NB4 (cell line): ENCODE measurements around the gene AFF3.
"Not testable (repeated sequence)": the region's sequence is repeated elsewhere in the genome, so short reads cannot be mapped to it uniquely, and the experiment has no call there.

Source experiments
- POLR2A ChIP-seq: IDR thresholded peaks from 2 replicates; pipeline ENCODE4 v1.6.1; 2011; ENCODE audit warnings: mild to moderate bottlenecking; ENCODE audit not compliant: insufficient read length; ENCODE audit errors: extremely low read depth
- TF ChIP-seq, protein P1 (sequence below): IDR thresholded peaks from one replicate; pipeline ENCODE4 v1.5.1; 2012; ENCODE audit warnings: low read depth, low read length
- TF ChIP-seq, protein P2 (sequence below): IDR thresholded peaks from 2 replicates; pipeline ENCODE4 v1.6.1; 2011; ENCODE audit warnings: low read depth, low read length

DNA sequence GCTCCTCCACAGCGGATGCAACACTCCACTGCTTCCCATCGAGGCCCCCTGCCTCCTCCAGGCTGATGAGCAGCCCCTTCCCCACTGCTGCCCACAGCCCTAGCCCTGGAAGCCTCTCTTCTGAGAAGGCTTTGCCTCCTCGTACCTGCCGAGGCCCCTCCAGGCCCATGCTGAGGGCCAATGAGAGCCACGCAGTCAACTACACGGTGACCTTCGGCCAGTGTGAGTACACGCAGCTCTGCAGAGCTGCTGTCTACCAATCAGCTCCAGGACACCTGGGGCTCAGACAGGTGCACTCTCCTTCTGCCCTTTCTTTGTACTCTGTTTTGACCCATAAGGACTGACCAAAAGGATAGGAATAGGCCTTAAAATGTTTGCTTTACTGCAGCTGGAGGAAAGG lies 43.5 kb downstream of the AFF3 start:
- TF ChIP-seq, protein P1, sequence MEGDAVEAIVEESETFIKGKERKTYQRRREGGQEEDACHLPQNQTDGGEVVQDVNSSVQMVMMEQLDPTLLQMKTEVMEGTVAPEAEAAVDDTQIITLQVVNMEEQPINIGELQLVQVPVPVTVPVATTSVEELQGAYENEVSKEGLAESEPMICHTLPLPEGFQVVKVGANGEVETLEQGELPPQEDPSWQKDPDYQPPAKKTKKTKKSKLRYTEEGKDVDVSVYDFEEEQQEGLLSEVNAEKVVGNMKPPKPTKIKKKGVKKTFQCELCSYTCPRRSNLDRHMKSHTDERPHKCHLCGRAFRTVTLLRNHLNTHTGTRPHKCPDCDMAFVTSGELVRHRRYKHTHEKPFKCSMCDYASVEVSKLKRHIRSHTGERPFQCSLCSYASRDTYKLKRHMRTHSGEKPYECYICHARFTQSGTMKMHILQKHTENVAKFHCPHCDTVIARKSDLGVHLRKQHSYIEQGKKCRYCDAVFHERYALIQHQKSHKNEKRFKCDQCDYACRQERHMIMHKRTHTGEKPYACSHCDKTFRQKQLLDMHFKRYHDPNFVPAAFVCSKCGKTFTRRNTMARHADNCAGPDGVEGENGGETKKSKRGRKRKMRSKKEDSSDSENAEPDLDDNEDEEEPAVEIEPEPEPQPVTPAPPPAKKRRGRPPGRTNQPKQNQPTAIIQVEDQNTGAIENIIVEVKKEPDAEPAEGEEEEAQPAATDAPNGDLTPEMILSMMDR: not testable (repeated sequence)
- TF ChIP-seq POLR2A: not testable (repeated sequence)
- TF ChIP-seq, protein P2, sequence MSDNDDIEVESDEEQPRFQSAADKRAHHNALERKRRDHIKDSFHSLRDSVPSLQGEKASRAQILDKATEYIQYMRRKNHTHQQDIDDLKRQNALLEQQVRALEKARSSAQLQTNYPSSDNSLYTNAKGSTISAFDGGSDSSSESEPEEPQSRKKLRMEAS: not testable (repeated sequence)
